Measurements from ENCODE around the gene ACSM6. TPM values are rescaled to one million over a fixed set of nuclear protein-coding genes. Genes with fewer than 3 reads are reported as not detected.

Gene ACSM6
- total RNA-seq, 1 experiment from 2014 or later, result not detected

DNA sequence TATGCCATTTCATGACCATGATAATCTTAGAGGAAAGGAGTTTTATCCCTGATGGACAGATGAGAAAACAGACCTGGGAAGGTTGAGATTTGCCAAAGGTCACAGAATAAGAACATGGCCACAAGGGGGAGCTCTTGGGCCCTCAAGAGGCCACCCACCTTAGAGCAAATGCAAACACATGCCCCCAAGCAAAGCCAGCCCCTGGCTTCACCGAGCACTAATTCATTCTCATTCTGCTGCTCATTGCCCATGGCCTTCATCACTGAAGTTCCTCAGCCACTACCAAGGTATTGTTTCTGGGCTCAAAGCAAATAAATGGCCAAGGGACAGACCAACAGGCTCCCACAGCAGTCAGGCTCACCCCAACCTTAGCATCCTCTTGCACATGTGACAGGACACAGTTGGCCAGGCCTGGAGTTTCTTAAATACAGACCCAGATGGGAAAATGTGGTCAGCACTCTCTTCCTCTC, 52.6 kb downstream of the ACSM6 start:
- Histone ChIP-seq H3K27me3 (replicated peaks; ENCODE audit: insufficient read depth, low read depth, low read length, poor library complexity) (peaks cover 18% of the 10 kb centered on the region), H3K4me3 (ENCODE audit: low read depth, low read length, poor library complexity, severe bottlenecking) (no peak overlapping the region), H3K27ac (ENCODE audit: low read depth, low read length, poor library complexity, severe bottlenecking) (no peak overlapping the region), H3K4me1 (ENCODE audit: insufficient read depth, low read length, poor library complexity, severe bottlenecking) (no peaks in the 10 kb centered on the region), H3K36me3 (ENCODE audit: insufficient read depth, low read length, poor library complexity, severe bottlenecking) (no peaks in the 10 kb centered on the region), H3K9me3 (ENCODE audit: low read depth, low read length, poor library complexity, severe bottlenecking) (no peaks in the 10 kb centered on the region)
- POLR2A ChIA-PET (ENCODE audit: low non-redundant PET), result no interaction called here
- no TSS peak for BruUV-seq (replicated peaks)
- CTCF ChIA-PET, result interaction anchor here (0.8 to 3.0 kb wide), 3 partner anchors 50 to 116 kb away, joined by 3 to 24 read pairs (median 3); no protein-coding TSS in a partner anchor
- peak; percentile 68 for DNase-seq (ENCODE audit: low spot score)
- intact Hi-C loops (cut with micrococcal nuclease; ENCODE audit: unreplicated experiment), result loop anchor here (1.0 to 10.0 kb wide), 2 partner anchors 117 to 348 kb away; no protein-coding TSS in a partner anchor
- TF ChIP-seq, protein P1, sequence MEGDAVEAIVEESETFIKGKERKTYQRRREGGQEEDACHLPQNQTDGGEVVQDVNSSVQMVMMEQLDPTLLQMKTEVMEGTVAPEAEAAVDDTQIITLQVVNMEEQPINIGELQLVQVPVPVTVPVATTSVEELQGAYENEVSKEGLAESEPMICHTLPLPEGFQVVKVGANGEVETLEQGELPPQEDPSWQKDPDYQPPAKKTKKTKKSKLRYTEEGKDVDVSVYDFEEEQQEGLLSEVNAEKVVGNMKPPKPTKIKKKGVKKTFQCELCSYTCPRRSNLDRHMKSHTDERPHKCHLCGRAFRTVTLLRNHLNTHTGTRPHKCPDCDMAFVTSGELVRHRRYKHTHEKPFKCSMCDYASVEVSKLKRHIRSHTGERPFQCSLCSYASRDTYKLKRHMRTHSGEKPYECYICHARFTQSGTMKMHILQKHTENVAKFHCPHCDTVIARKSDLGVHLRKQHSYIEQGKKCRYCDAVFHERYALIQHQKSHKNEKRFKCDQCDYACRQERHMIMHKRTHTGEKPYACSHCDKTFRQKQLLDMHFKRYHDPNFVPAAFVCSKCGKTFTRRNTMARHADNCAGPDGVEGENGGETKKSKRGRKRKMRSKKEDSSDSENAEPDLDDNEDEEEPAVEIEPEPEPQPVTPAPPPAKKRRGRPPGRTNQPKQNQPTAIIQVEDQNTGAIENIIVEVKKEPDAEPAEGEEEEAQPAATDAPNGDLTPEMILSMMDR (conservative IDR thresholded peaks at IDR 0.05; ENCODE audit: low read depth, low read length), result peak; percentile 78
- no peak for TF ChIP-seq EZH2 (IDR thresholded peaks at IDR 0.05; ENCODE audit: borderline replicate concordance, low read depth, low read length, poor library complexity, severe bottlenecking)

DNA sequence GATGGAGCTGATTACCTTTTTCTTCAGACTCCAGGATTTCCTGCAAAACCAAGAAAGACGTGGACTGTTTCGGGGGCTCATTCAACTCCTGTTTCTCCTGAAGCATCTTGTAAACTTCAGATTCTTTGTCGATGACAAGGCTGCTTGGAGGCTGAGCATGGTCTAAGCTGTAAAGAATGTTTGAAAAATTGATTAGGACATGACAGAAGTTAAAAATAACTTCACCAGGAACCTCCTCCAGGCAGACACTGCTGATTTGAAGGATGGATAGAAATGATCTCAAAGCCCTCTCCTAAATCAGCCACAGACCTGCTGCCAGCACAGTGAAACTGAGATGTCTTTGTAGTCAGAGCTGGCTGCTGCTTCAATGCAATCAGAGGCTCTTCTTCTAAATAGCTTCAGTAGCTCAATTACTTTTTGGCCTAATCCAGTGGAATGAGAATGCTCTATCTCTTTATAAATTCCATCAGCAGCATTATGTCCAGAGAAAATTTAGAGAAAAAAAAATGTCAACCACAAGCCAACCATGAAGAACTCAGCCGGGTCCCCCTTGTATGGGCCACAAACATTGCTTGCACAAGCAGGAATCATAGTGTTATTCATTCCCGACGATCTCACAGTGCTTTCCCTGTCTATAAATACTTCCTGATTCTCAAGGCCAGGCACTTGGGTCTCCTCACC, 53.3 kb downstream of the ACSM6 start:
- DNase-seq (ENCODE audit: low spot score), result no peak
- intact Hi-C loops (cut with micrococcal nuclease; ENCODE audit: unreplicated experiment), result loop anchor here (10.0 kb wide), 1 partner anchor 347 kb away; no protein-coding TSS in a partner anchor
- ChIA-PET POLR2A (ENCODE audit: low non-redundant PET) (no interaction called here), CTCF (interaction anchor here (1.0 to 3.0 kb wide), 2 partner anchors 51 to 116 kb away, joined by 3 to 24 read pairs; no protein-coding TSS in a partner anchor)
- no peaks in the 10 kb centered on the region for H3K9me3 ChIP-seq (ENCODE audit: low read depth, low read length, poor library complexity, severe bottlenecking)
- H3K27ac ChIP-seq (ENCODE audit: low read depth, low read length, poor library complexity, severe bottlenecking), result no peak overlapping the region
- H3K27me3 ChIP-seq (replicated peaks; ENCODE audit: insufficient read depth, low read depth, low read length, poor library complexity), result peaks cover 18% of the 10 kb centered on the region
- no peaks in the 10 kb centered on the region for H3K36me3 ChIP-seq (ENCODE audit: insufficient read depth, low read length, poor library complexity, severe bottlenecking)
- no peaks in the 10 kb centered on the region for H3K4me1 ChIP-seq (ENCODE audit: insufficient read depth, low read length, poor library complexity, severe bottlenecking)
- TF ChIP-seq, protein P1 (conservative IDR thresholded peaks at IDR 0.05; ENCODE audit: low read depth, low read length), result no peak
- no peak for TF ChIP-seq EZH2 (IDR thresholded peaks at IDR 0.05; ENCODE audit: borderline replicate concordance, low read depth, low read length, poor library complexity, severe bottlenecking)
- H3K4me3 ChIP-seq (ENCODE audit: low read depth, low read length, poor library complexity, severe bottlenecking), result no peak overlapping the region
- BruUV-seq (replicated peaks), result no TSS peak

DNA sequence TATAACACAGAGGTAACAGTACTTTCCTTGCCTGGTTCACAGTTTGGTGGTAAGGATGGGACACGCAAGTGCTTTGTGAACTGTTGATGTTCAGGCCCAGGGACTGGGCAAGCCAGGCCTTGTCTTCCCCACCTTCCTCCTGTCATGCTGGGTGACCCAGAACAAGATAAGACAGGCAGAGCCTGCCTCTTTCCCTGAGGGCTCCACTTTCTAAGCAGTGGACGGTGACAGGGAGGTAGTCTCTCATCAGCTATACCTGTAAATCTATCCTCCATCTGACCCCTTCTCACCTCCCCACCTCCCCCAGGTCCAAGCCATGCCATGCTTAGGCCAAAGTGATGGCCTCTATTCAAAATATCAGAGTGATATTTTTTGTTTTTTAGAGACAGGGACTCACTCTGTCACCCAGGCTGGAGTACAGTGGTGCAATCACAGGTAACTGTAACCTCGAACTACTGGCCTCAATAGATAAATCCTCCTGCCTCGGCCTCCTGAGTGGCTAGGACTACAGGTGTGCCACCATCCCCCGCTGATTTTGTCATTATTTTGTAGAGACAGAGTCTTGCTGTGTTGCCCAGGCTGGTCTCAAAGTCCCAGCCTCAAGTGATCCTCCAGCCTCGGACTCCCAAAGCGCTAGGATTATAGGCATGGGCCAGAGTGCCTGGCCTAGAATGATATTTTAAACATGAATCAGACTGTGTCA, 54.0 kb downstream of the ACSM6 start:
- Histone ChIP-seq H3K36me3 (ENCODE audit: insufficient read depth, low read length, poor library complexity, severe bottlenecking) (no peaks in the 10 kb centered on the region), H3K4me1 (ENCODE audit: insufficient read depth, low read length, poor library complexity, severe bottlenecking) (no peaks in the 10 kb centered on the region), H3K9me3 (ENCODE audit: low read depth, low read length, poor library complexity, severe bottlenecking) (no peaks in the 10 kb centered on the region), H3K27me3 (replicated peaks; ENCODE audit: insufficient read depth, low read depth, low read length, poor library complexity) (peaks cover 18% of the 10 kb centered on the region), H3K27ac (ENCODE audit: low read depth, low read length, poor library complexity, severe bottlenecking) (no peak overlapping the region), H3K4me3 (ENCODE audit: low read depth, low read length, poor library complexity, severe bottlenecking) (no peak overlapping the region)
- no peak for DNase-seq (ENCODE audit: low spot score)
- CTCF ChIA-PET, result no interaction called here
- POLR2A ChIA-PET (ENCODE audit: low non-redundant PET), result no interaction called here
- TF ChIP-seq, protein P1 (conservative IDR thresholded peaks at IDR 0.05; ENCODE audit: low read depth, low read length), result no peak
- TF ChIP-seq EZH2 (IDR thresholded peaks at IDR 0.05; ENCODE audit: borderline replicate concordance, low read depth, low read length, poor library complexity, severe bottlenecking), result no peak
- intact Hi-C loops (cut with micrococcal nuclease; ENCODE audit: unreplicated experiment), result loop anchor here (10.0 kb wide), 1 partner anchor 347 kb away; no protein-coding TSS in a partner anchor
- no TSS peak for BruUV-seq (replicated peaks)

All from A673 (cell line).